ENCODE measurements around the gene VEZF1.

GRCh38 chr17:57959929-57960328, 28.1 kb downstream of the VEZF1 start:
- TF ChIP-seq, protein P1, sequence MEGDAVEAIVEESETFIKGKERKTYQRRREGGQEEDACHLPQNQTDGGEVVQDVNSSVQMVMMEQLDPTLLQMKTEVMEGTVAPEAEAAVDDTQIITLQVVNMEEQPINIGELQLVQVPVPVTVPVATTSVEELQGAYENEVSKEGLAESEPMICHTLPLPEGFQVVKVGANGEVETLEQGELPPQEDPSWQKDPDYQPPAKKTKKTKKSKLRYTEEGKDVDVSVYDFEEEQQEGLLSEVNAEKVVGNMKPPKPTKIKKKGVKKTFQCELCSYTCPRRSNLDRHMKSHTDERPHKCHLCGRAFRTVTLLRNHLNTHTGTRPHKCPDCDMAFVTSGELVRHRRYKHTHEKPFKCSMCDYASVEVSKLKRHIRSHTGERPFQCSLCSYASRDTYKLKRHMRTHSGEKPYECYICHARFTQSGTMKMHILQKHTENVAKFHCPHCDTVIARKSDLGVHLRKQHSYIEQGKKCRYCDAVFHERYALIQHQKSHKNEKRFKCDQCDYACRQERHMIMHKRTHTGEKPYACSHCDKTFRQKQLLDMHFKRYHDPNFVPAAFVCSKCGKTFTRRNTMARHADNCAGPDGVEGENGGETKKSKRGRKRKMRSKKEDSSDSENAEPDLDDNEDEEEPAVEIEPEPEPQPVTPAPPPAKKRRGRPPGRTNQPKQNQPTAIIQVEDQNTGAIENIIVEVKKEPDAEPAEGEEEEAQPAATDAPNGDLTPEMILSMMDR (IDR thresholded peaks at IDR 0.05; ENCODE audit: borderline replicate concordance, extremely low read depth, low read length, poor library complexity, severe bottlenecking) = no peak
- no peak for TF ChIP-seq EZH2 (IDR thresholded peaks at IDR 0.05; ENCODE audit: borderline replicate concordance, low read depth, low read length, severe bottlenecking)
